NB4 (cell line): ENCODE results near the gene TBL2.
"Not testable (repeated sequence)": the region's sequence is repeated elsewhere in the genome, so short reads cannot be mapped to it uniquely, and the experiment has no call there.

Experiments
- MYC ChIP-seq: IDR thresholded peaks from 2 replicates; pipeline ENCODE4 v1.6.1; 2011; ENCODE audit warnings: low read depth, low read length
- POLR2A ChIP-seq: IDR thresholded peaks from 2 replicates; pipeline ENCODE4 v1.6.1; 2011; ENCODE audit warnings: mild to moderate bottlenecking; ENCODE audit not compliant: insufficient read length; ENCODE audit errors: extremely low read depth
- TF ChIP-seq, protein P1 (sequence below): IDR thresholded peaks from one replicate; pipeline ENCODE4 v1.5.1; 2012; ENCODE audit warnings: low read depth, low read length
- TF ChIP-seq, protein P2 (sequence below): IDR thresholded peaks from 2 replicates; pipeline ENCODE4 v1.6.1; 2011; ENCODE audit warnings: low read depth, low read length

DNA sequence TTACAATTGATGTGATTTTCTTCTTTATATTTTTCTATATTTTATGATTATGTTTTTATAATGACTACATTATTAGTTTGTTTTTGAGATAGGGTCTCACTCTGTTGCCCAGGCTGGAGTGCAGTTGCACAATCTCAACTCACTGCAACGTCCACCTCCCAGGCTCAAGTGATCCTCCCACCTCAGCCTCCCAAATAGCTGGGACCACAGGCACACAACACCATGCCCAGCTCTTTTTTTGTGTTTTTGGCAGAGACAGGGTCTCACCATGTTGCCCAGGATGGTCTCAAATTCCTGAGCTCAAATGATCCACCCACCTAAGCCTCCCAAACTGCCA is 52.3 kb downstream of the TBL2 start:
- not testable (repeated sequence) for TF ChIP-seq POLR2A, MYC
- TF ChIP-seq, protein P1, sequence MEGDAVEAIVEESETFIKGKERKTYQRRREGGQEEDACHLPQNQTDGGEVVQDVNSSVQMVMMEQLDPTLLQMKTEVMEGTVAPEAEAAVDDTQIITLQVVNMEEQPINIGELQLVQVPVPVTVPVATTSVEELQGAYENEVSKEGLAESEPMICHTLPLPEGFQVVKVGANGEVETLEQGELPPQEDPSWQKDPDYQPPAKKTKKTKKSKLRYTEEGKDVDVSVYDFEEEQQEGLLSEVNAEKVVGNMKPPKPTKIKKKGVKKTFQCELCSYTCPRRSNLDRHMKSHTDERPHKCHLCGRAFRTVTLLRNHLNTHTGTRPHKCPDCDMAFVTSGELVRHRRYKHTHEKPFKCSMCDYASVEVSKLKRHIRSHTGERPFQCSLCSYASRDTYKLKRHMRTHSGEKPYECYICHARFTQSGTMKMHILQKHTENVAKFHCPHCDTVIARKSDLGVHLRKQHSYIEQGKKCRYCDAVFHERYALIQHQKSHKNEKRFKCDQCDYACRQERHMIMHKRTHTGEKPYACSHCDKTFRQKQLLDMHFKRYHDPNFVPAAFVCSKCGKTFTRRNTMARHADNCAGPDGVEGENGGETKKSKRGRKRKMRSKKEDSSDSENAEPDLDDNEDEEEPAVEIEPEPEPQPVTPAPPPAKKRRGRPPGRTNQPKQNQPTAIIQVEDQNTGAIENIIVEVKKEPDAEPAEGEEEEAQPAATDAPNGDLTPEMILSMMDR, result not testable (repeated sequence)
- TF ChIP-seq, protein P2, sequence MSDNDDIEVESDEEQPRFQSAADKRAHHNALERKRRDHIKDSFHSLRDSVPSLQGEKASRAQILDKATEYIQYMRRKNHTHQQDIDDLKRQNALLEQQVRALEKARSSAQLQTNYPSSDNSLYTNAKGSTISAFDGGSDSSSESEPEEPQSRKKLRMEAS, result not testable (repeated sequence)
